GM23248 (cell line): ENCODE data around the gene RBMS3. TPM values are rescaled to one million over a fixed set of nuclear protein-coding genes. Genes with fewer than 3 reads are reported as not detected.

Experiments used
- DNase-seq: peaks from one replicate; pipeline ENCODE4 v3.0.0-alpha.2; 2015
- H2AFZ ChIP-seq: fragments of 200-600 bp; sonication (generic); 2 replicates; pipeline ENCODE4 v1.6.1; 2016; ENCODE audit warnings: antibody characterized with exemption
- H3F3A ChIP-seq: fragments of 200-600 bp; sonication (generic); 2 replicates; pipeline ENCODE4 v1.6.1; 2016; ENCODE audit warnings: mild to moderate bottlenecking, antibody characterized with exemption, mixed run types; ENCODE audit not compliant: insufficient read depth
- H3K27ac ChIP-seq: fragments of 200-600 bp; sonication (generic); 2 replicates; pipeline ENCODE4 v1.5.1; 2016; ENCODE audit warnings: mild to moderate bottlenecking
- H3K27me3 ChIP-seq: fragments of 200-600 bp; sonication (generic); replicated peaks from 2 replicates; pipeline ENCODE4 v1.6.1; 2016; ENCODE audit warnings: mild to moderate bottlenecking; ENCODE audit not compliant: insufficient read depth
- H3K36me3 ChIP-seq: fragments of 200-600 bp; sonication (generic); 2 replicates; pipeline ENCODE4 v1.6.1; 2016; ENCODE audit warnings: low read depth, mild to moderate bottlenecking
- H3K4me1 ChIP-seq: fragments of 200-600 bp; sonication (generic); 2 replicates; pipeline ENCODE4 v1.6.1; 2016; ENCODE audit warnings: mild to moderate bottlenecking; ENCODE audit not compliant: insufficient read depth
- H3K4me2 ChIP-seq: fragments of 200-600 bp; sonication (generic); one replicate; pipeline ENCODE4 v1.6.1; 2016; ENCODE audit warnings: mild to moderate bottlenecking; ENCODE audit not compliant: unreplicated experiment
- H3K4me3 ChIP-seq: fragments of 200-600 bp; sonication (generic); 2 replicates; pipeline ENCODE4 v1.5.1; 2016; ENCODE audit warnings: mild to moderate bottlenecking
- H3K79me2 ChIP-seq: fragments of 200-600 bp; sonication (generic); 2 replicates; pipeline ENCODE4 v1.6.1; 2016; ENCODE audit warnings: mild to moderate bottlenecking; ENCODE audit not compliant: insufficient read depth
- H3K9ac ChIP-seq: fragments of 200-600 bp; sonication (generic); 2 replicates; pipeline ENCODE4 v1.6.1; 2016; ENCODE audit warnings: mild to moderate bottlenecking
- H3K9me2 ChIP-seq: fragments of 200-600 bp; sonication (generic); 2 replicates; pipeline ENCODE4 v1.6.1; 2016; ENCODE audit warnings: mixed run types, mild to moderate bottlenecking, moderate library complexity; ENCODE audit not compliant: insufficient read depth
- H3K9me3 ChIP-seq: fragments of 200-600 bp; sonication (generic); one replicate; pipeline ENCODE4 v1.6.1; 2017; ENCODE audit warnings: low read depth
- H4K20me1 ChIP-seq: fragments of 200-600 bp; sonication (generic); 2 replicates; pipeline ENCODE4 v1.6.0; 2016; ENCODE audit not compliant: insufficient read depth
- EZH2 ChIP-seq: fragments of 200-600 bp; sonication (generic); IDR thresholded peaks from 2 replicates; pipeline ENCODE4 v1.6.1; 2018; ENCODE audit warnings: antibody characterized with exemption, mild to moderate bottlenecking; ENCODE audit not compliant: insufficient read depth, poor library complexity, severe bottlenecking
- EZH2phosphoT487 ChIP-seq: fragments of 200-600 bp; sonication (generic); IDR thresholded peaks from 2 replicates; pipeline ENCODE4 v1.6.1; 2018; ENCODE audit warnings: antibody characterized with exemption, moderate library complexity, mild to moderate bottlenecking, low read depth; ENCODE audit not compliant: insufficient read depth
- WGBS, 2 experiments: methylation state at CpG; one replicate each; pipeline ENCODE4 v1.1.6; 2015 to 2017; ENCODE audit warnings: low lambda C conversion rate in 2 of 2, low coverage in 1 of 2; ENCODE audit errors: missing lambda C conversion rate in 2 of 2; 5-methylcytosine and 5-hydroxymethylcytosine counted together
- in situ Hi-C: fragments of 300-500 bp; cut with MboI; formaldehyde crosslinking; loops from 2 replicates; pipeline ENCODE4 v1.15.0; 2020
- polyA plus RNA-seq: library from polyadenylated mRNA; unstranded; fragments of >200 nt; fragmentation: Nextera tagmentation; extraction: Ambion mirVana; gene quantifications from 2 replicates; pipeline ENCODE4 v1.2.1, GENCODE V29; 2016
- total RNA-seq: library from RNA; depleted of rRNA; stranded (reverse); fragments of >200 nt; shearing (Covaris generic); gene quantifications from 2 replicates; pipeline ENCODE4 v1.2.3, GENCODE V29; 2014

The RBMS3 gene
- total and polyA plus RNA-seq, 2 experiments from 2014 or later: 40.0 to 94.3 TPM

DNA sequence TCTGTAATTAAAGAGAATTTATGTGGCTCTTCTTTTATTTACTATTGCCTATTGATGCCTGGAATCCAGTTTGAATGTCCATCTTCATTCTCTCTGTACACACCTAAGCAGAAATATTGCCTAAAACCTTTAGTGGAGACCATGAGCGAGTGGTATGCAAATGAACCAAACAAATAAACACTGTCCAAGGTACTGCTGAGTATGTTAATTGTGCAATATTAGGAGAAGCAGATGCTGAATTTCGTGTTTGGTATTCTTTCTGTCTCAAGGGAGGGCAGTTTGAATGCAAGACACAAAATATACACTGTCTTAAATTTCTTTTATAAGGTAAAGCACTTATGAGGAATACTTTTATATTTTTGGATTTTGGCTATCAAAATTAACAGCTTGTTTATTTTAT is 440.9 kb downstream of the RBMS3 start:
- 69 to 74% methylated on average over 2 of the region's 2 CpGs for WGBS, 2 experiments
- no peaks in the 10 kb centered on the region for H3K27me3 ChIP-seq
- no peaks in the 10 kb centered on the region for H3F3A ChIP-seq

DNA sequence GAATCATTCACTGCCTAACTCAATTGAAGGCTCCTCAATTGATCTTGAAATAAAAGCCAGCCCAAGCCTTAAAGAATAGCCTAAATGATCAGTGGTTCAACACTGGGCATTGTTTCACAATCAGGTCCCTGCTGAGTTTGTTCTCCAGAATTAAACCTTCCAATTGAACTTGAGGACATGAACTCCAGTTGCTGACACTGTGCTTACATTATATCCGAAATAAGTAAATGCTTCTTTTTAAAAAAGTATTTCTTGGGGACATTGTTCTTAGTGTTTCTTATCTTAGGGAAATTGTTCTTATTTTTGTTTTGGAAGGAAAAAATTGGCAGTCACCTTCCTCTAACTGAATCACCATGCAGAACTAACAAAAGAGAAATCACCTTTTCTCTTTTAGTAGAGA is 450.2 kb downstream of the RBMS3 start:
- no peaks in the 10 kb centered on the region for H4K20me1 ChIP-seq
- in situ Hi-C loops: no loop called here
- no peak overlapping the region for H2AFZ ChIP-seq
- H3K36me3 ChIP-seq: no peaks in the 10 kb centered on the region
- no peak overlapping the region for H3K9ac ChIP-seq
- H3K4me3 ChIP-seq: no peak overlapping the region
- H3K79me2 ChIP-seq: peaks cover 15% of the 10 kb centered on the region; the same call in 1 of the 2 replicates
- H3K27me3 ChIP-seq: no peaks in the 10 kb centered on the region
- H3K4me1 ChIP-seq: no peaks in the 10 kb centered on the region
- no peaks in the 10 kb centered on the region for H3K9me3 ChIP-seq
- no peak overlapping the region for H3K4me2 ChIP-seq
- H3K9me2 ChIP-seq: no peaks in the 10 kb centered on the region
- DNase-seq: no peak
- 0 out of 2 replicates have a peak, but pooled peaks cover 5% of the 10 kb centered on the region for H3F3A ChIP-seq
- 93 to 100% methylated on average over 1 of the region's 1 CpG for WGBS, 2 experiments
- no peak for TF ChIP-seq EZH2
- TF ChIP-seq EZH2phosphoT487: no peak
- H3K27ac ChIP-seq: no peak overlapping the region

More for the DNA sequence above, 440.9 kb downstream of the RBMS3 start:
- Histone ChIP-seq H3K4me2 (no peak overlapping the region), H3K27ac (no peak overlapping the region), H3K9me3 (no peaks in the 10 kb centered on the region), H3K4me3 (no peak overlapping the region), H3K9ac (no peak overlapping the region), H3K4me1 (0 out of 2 replicates have a peak, but pooled peaks cover 12% of the 10 kb centered on the region), H3K79me2 (peaks cover 20% of the 10 kb centered on the region; the same call in 1 of the 2 replicates), H4K20me1 (no peaks in the 10 kb centered on the region), H3K9me2 (no peaks in the 10 kb centered on the region), H3K36me3 (peaks cover 6% of the 10 kb centered on the region; the same call in 1 of the 2 replicates), H2AFZ (no peak overlapping the region)
- DNase-seq: peak; percentile 41
- no peak for TF ChIP-seq EZH2
- no peak for TF ChIP-seq EZH2phosphoT487
- in situ Hi-C loops: no loop called here

DNA sequence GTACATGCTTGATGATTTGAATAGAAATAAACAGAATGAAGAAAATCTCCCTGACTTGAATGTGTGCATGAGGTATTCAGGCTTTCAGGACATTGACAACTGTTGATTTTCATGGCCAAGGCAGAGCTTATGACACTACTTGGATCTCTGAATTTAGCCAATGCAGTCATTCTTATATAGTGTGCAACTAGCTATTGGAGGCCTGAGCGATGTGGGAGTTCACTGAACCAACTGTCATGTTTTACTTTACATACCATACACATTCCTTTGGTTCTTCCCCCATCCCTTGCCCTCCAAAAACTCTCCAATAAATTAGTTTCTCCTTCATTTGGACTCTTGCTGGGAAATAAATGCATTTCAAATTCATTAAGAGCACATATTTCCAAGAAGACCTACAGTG is 460.4 kb downstream of the RBMS3 start:
- Histone ChIP-seq H3K36me3 (peaks cover 26% of the 10 kb centered on the region; the same call in 1 of the 2 replicates), H4K20me1 (no peaks in the 10 kb centered on the region), H3K79me2 (peaks cover 11% of the 10 kb centered on the region), H3K4me1 (no peaks in the 10 kb centered on the region), H3K4me3 (no peak overlapping the region), H2AFZ (no peak overlapping the region), H3K9me2 (no peaks in the 10 kb centered on the region), H3K9ac (no peak overlapping the region), H3K4me2 (no peak overlapping the region), H3F3A (no peaks in the 10 kb centered on the region), H3K9me3 (no peaks in the 10 kb centered on the region), H3K27ac (no peak overlapping the region), H3K27me3 (no peaks in the 10 kb centered on the region)
- 92 to 100% methylated on average over 1 of the region's 1 CpG for WGBS, 2 experiments
- no peak for DNase-seq
- in situ Hi-C loops: no loop called here
- TF ChIP-seq EZH2phosphoT487 (no peak), EZH2 (no peak)

DNA sequence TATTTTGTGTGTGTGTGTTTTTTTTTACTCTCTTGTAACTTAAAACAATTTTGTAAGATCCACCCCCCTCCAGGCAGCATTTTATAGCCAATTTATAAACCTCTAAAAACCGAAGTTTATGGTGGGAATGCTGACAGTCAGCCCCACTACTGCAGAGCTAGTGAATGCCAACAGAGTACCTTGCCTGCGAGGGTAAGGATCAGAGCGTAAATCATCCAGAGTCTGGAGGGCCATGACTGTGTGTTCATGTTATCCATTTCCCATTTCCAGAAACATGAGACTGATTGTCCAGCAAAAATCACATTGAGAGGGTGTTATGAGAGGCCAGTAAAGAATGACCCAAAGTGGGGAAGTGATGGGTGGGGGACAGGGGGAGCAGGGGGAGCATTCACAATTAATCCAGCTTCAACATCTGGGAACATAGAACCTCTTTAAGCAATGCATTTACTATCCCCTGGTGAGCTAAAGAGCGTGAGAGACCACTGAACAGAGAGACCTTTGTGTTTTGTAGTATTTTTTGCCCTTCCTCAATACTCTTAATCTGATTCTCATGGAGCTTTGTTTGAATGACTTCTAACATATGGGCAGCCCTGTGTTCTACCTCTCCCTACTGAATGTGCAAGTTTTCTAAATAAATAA is 464.5 kb downstream of the RBMS3 start:
- Histone ChIP-seq H2AFZ (no peak overlapping the region), H3K9me2 (no peaks in the 10 kb centered on the region), H3K9me3 (no peaks in the 10 kb centered on the region), H3K4me3 (no peak overlapping the region), H4K20me1 (no peaks in the 10 kb centered on the region), H3K79me2 (no peaks in the 10 kb centered on the region; the same call in 1 of the 2 replicates), H3K4me2 (no peak overlapping the region), H3K27ac (no peak overlapping the region), H3K27me3 (no peaks in the 10 kb centered on the region), H3K36me3 (peaks cover 17% of the 10 kb centered on the region; the same call in 1 of the 2 replicates), H3F3A (no peaks in the 10 kb centered on the region), H3K9ac (no peak overlapping the region), H3K4me1 (no peaks in the 10 kb centered on the region)
- no peak for TF ChIP-seq EZH2
- in situ Hi-C loops: no loop called here
- no peak for DNase-seq
- WGBS, 2 experiments: 85 to 89% methylated on average over 4 of the region's 4 CpGs
